Ishikawa (cell line): Measurements from ENCODE around the gene OR1D5.

Experiments
- RAD21 ChIP-seq: IDR thresholded peaks from 2 replicates; pipeline ENCODE4 v1.6.1; 2012; ENCODE audit warnings: low read depth
- TCF12 ChIP-seq: IDR thresholded peaks from 2 replicates; pipeline ENCODE4 v1.6.1; 2012; ENCODE audit warnings: low read depth
- TF ChIP-seq, protein P1 (sequence below): IDR thresholded peaks from 2 replicates; pipeline ENCODE4 v1.6.1; 2012

GRCh38 chr17:3035256-3035967 lies 28.0 kb downstream of the OR1D5 start:
- TF ChIP-seq TCF12 (no peak), RAD21 (no peak)
- TF ChIP-seq, protein P1, sequence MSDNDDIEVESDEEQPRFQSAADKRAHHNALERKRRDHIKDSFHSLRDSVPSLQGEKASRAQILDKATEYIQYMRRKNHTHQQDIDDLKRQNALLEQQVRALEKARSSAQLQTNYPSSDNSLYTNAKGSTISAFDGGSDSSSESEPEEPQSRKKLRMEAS, result no peak
